Loucy (cell line): ENCODE measurements around the gene MAP10.

Experiments
- H2AFZ ChIP-seq: fragments of 200-600 bp; sonication (generic); 2 replicates; pipeline ENCODE4 v1.6.0; 2016; ENCODE audit warnings: antibody characterized with exemption, mild to moderate bottlenecking, low read length, moderate library complexity
- H3F3A ChIP-seq: fragments of 200-600 bp; 2 replicates; pipeline ENCODE4 v1.6.0; 2016; ENCODE audit warnings: antibody characterized with exemption, low read depth, mild to moderate bottlenecking
- H3K27me3 ChIP-seq: fragments of 200-600 bp; sonication (generic); 2 replicates; pipeline ENCODE4 v1.6.1; 2014; ENCODE audit warnings: low read length, mild to moderate bottlenecking; ENCODE audit not compliant: insufficient read depth, poor library complexity, severe bottlenecking
- H3K36me3 ChIP-seq: fragments of 200-600 bp; sonication (generic); 2 replicates; pipeline ENCODE4 v1.6.1; 2016; ENCODE audit warnings: low read length; ENCODE audit not compliant: insufficient read depth
- H3K4me1 ChIP-seq: fragments of 200-600 bp; sonication (generic); 2 replicates; pipeline ENCODE4 v1.5.1; 2014; ENCODE audit warnings: low read length, mild to moderate bottlenecking; ENCODE audit not compliant: insufficient read depth, poor library complexity, severe bottlenecking
- H3K4me2 ChIP-seq: fragments of 200-600 bp; sonication (generic); 2 replicates; pipeline ENCODE4 v1.6.0; 2014; ENCODE audit warnings: antibody characterized with exemption, low read length, low read depth, mild to moderate bottlenecking; ENCODE audit not compliant: poor library complexity, severe bottlenecking
- H3K4me3 ChIP-seq: fragments of 200-600 bp; sonication (generic); 2 replicates; pipeline ENCODE4 v1.5.1; 2014; ENCODE audit warnings: low read length, mild to moderate bottlenecking, mixed read lengths; ENCODE audit not compliant: poor library complexity, severe bottlenecking
- H3K79me2 ChIP-seq: fragments of 200-600 bp; sonication (generic); 2 replicates; pipeline ENCODE4 v1.6.1; 2014; ENCODE audit warnings: low read length; ENCODE audit not compliant: insufficient read depth
- H3K9ac ChIP-seq: fragments of 200-600 bp; sonication (generic); 2 replicates; pipeline ENCODE4 v1.6.0; 2014; ENCODE audit warnings: mild to moderate bottlenecking, low read depth, low read length, moderate library complexity; ENCODE audit not compliant: poor library complexity, severe bottlenecking
- H3K9me2 ChIP-seq: fragments of 200-600 bp; sonication (generic); replicated peaks from 2 replicates; pipeline ENCODE4 v1.6.1; 2016; ENCODE audit warnings: low read depth, low read length, mixed read lengths
- H3K9me3 ChIP-seq: fragments of 200-600 bp; sonication (generic); 2 replicates; pipeline ENCODE4 v1.6.1; 2014; ENCODE audit warnings: mild to moderate bottlenecking, antibody characterized with exemption, low read length, low read depth; ENCODE audit not compliant: insufficient read depth
- H4K20me1 ChIP-seq: fragments of 200-600 bp; sonication (generic); 2 replicates; pipeline ENCODE4 v1.6.0; 2014; ENCODE audit warnings: antibody characterized with exemption, low read length, mild to moderate bottlenecking; ENCODE audit not compliant: insufficient read depth, poor library complexity, severe bottlenecking
- CTCF ChIP-seq: fragments of 200-600 bp; sonication (generic); conservative IDR thresholded peaks from 2 replicates; pipeline ENCODE4 v1.5.1; 2014; ENCODE audit warnings: mild to moderate bottlenecking, antibody characterized with exemption, low read length
- EZH2phosphoT487 ChIP-seq: fragments of 200-600 bp; IDR thresholded peaks from 2 replicates; pipeline ENCODE4 v1.6.1; 2018; ENCODE audit warnings: antibody characterized with exemption, mild to moderate bottlenecking, moderate library complexity, borderline replicate concordance

MAP10 gene

GRCh38 chr1:232767305-232768074 lies 37.7 kb upstream of the MAP10 start:
- H3K9me2 ChIP-seq: no peaks in the 10 kb centered on the region
- H3K27me3 ChIP-seq: no peaks in the 10 kb centered on the region
- H3F3A ChIP-seq: no peaks in the 10 kb centered on the region
- no peaks in the 10 kb centered on the region for H4K20me1 ChIP-seq
- H3K4me3 ChIP-seq: no peak overlapping the region
- H2AFZ ChIP-seq: peak overlapping the region; percentile 82
- H3K36me3 ChIP-seq: no peaks in the 10 kb centered on the region
- H3K4me1 ChIP-seq: peaks cover 52% of the 10 kb centered on the region
- peak overlapping the region; percentile 56 for H3K9ac ChIP-seq
- H3K9me3 ChIP-seq: peaks cover 15% of the 10 kb centered on the region
- H3K79me2 ChIP-seq: no peaks in the 10 kb centered on the region
- peak overlapping the region; percentile 28 for H3K4me2 ChIP-seq
- TF ChIP-seq CTCF: no peak
- no peak for TF ChIP-seq EZH2phosphoT487

- Histone ChIP-seq H3K79me2 (no peaks in the 10 kb centered on the region), H3K4me1 (peaks cover 52% of the 10 kb centered on the region), H3K4me2 (no peak overlapping the region), H3K9me2 (no peaks in the 10 kb centered on the region), H3F3A (no peaks in the 10 kb centered on the region), H3K36me3 (no peaks in the 10 kb centered on the region), H3K27me3 (no peaks in the 10 kb centered on the region), H3K9me3 (peaks cover 5% of the 10 kb centered on the region), H2AFZ (no peak overlapping the region), H3K9ac (no peak overlapping the region), H3K4me3 (no peak overlapping the region), H4K20me1 (no peaks in the 10 kb centered on the region)
- no peak for TF ChIP-seq CTCF
Observed at GRCh38 chr1:232768793-232769192, 36.4 kb upstream of the MAP10 start.

- H3K4me3 ChIP-seq: no peak overlapping the region
- TF ChIP-seq CTCF (no peak), EZH2phosphoT487 (no peak)
- H3K4me2 ChIP-seq: no peak overlapping the region
- peak overlapping the region; percentile 47 for H2AFZ ChIP-seq
- H3K4me1 ChIP-seq: peaks cover 44% of the 10 kb centered on the region
- no peaks in the 10 kb centered on the region for H4K20me1 ChIP-seq
- H3F3A ChIP-seq: no peaks in the 10 kb centered on the region
- no peaks in the 10 kb centered on the region for H3K36me3 ChIP-seq
- no peaks in the 10 kb centered on the region for H3K9me3 ChIP-seq
- no peaks in the 10 kb centered on the region for H3K9me2 ChIP-seq
- H3K27me3 ChIP-seq: no peaks in the 10 kb centered on the region
- no peaks in the 10 kb centered on the region for H3K79me2 ChIP-seq
- no peak overlapping the region for H3K9ac ChIP-seq
Observed at GRCh38 chr1:232769733-232770132, 35.5 kb upstream of the MAP10 start.
